ENCODE measurements around the gene ADPRM.
A peak's percentile ranks its signal among the peaks of the same experiment; 100 is the strongest.
"Not testable (repeated sequence)": the region's sequence is repeated elsewhere in the genome, so short reads cannot be mapped to it uniquely, and the experiment has no call there.

ADPRM gene

DNA sequence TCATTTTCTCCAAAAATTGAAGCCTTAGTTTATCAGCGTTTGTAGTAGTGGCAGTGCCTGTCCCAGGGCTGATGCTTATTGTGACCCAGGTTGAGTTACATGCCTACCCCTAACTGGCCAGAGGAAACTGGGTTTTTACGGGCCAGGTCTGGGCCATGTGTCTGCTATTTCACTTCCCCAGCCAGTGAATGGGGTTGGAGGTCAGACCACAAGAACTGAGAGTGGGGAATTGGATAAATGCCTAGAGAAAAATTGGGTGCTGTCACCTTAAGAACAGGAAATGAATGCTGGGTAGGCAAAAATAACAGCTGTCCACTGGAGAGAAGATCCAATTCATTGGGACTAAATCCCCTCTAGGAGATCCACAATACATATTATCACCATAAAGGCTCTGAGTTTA lies 5.2 kb downstream of the ADPRM start:
- DNase-seq = peak; percentile 8

- DNase-seq = no peak
Measured at GRCh38 chr17:10705727-10706126, 8.3 kb downstream of the ADPRM start.

DNA sequence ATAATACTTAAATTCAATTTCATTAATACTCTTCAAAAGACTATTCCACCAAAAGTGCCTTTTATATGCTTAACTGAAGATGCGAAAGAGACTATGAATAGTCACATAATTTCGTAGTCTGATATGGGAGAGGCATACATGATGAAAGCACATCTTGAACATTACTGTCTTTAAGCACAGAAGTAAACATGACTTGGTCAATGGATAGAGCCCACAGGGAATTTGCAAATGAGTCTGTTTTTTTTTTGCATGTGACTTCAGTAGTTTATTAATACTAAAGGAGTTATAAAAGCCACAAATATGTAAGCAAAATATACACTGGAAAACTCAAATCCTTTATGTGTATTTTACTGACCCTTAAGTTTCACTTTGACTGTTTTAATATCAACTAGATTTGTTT lies 15.9 kb downstream of the ADPRM start:
- DNase-seq = no peak

DNA sequence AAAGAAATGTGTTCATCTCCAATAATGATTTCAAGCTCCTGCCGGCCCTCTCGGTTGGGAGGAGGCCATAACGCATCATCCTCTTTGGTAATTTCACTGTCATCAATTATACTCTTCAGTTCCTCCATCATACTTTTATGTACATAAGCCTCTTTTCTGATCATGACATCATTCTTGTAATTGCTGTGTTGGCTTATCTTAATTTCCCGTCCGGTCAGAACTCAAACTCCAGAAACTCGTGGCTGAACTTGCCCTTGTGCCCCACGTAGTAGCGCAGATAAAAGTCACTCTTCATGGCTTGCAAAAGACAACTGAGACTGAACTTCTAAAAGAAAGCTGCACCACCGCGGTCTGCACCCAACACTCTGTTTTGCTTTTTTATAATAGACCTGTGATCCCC lies 18.8 kb downstream of the ADPRM start:
- no peak for DNase-seq

DNA sequence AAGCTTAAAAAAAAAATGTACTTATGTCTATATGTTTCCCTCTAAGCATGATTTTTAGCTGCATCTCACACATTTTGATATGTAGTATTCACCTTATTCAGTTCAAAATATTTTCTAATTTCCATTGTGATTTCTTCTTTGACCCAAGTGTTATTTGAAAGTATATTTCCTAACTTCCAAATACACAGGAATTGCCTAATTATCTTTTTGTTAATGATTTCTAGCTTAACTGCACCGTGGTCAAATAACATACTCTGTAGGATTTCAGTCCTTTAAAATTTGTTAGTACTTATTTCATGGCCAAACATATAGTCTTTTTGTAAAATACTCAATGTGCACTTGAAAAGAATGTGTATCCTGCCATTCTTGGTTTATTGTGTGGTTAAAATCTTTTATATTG lies 21.2 kb downstream of the ADPRM start:
- no peak for DNase-seq

DNA sequence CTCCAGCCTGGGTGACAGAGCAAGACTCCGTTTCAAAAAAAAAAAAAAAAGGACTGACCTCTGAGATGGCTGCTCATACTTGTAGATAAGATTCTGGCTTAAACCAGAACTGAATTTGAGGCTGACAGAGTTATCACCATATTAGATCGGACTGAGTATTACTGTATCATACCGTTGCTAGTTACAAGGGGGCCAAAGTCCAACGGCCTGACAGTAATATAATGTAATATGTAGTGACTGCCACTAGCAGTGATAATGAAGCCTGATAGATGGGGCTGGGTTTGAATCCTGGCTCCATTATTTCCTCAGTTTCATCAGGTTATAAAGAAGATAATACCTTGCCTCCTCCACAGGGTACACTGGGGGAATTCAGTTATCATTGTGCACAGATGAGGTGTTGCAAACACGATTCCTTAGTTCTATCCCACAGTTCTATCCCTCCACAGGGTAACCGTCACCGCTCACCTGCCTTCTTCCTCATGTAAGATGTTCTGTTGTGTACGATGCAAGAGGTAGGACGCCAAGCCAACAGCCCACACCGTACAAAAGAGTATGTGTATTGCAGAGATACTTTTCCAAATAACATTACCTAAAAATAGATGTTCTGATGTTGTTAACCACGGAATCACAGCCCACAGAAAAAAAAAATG lies 27.3 kb downstream of the ADPRM start:
- DNase-seq = no peak

DNA sequence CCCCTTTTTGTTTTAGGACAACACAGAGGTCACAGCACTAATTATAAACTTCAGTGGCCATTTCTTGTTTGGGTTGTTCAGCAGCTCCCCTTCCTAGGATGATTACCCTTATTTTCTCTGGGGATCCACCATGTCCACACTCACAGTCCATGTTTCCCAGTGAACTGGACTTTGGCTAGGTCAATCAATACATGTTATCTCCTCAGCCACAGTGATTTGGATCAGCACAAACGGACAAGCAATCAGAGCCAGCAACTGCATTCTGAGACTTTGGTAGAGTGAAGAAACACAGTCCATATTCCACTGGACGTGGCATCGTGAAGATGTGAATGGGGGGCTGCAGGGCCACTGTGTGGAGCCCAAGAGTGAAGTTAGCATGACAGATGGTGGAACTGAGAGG lies 27.9 kb downstream of the ADPRM start:
- no peak for DNase-seq

DNA sequence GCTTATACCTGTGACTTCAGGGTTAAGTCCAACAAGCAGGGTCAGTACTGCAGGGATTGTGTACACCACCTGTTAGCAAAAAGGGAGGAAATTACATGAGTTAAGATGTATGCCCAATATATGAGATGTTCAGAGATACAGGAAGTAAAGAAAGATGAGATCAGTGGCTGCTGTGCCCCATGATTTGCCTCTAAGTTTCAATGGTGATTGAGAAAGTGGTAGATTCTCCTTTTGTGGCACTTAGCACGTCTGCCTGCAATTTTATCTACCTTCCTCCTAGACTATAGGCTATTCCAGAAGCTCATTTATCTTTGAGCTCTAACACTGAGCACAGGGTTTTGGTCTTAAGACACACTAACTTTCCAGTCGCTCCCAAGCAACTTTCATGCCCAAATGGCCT lies 28.8 kb downstream of the ADPRM start:
- DNase-seq = no peak

- no peak for DNase-seq
Measured at GRCh38 chr17:10727192-10727591, 29.8 kb downstream of the ADPRM start.

DNA sequence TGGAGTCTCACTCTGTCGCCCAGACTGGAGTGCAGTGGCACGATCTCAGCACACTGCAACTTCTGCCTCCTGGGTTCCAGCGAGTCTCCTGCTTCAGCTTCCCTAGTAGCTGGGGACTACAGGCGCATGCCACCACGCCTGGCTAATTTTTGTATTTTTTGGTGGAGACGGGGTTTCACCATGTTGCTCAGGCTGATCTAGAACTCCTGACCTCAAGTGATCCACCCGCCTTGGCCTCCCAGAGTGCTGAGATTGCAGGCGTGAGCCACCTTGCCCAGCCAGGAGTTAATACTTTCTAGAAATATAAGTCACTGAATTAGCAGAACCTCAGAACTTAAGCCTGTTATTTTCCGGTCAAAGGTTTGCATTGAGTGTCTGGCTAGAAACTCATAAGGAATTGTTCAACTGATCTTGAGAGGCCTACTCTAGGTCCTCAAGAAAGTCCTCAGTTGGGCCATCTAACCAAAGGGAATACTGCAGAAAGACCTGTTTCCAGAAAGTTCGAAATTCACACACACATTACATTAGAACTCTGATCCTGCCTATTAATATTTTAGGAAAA lies 31.0 kb downstream of the ADPRM start:
- no peak for DNase-seq

GRCh38 chr17:10729334-10730193 lies 32.2 kb downstream of the ADPRM start, which contains the start of gene TMEM220:
Gene TMEM220, minus strand, starts transcription at chr17:10730023. Its CDS starts 172 bp downstream, at chr17:10729851.
- peak; percentile 63 for DNase-seq

GRCh38 chr17:10730247-10730646 lies 32.9 kb downstream of the ADPRM start:
- DNase-seq = not testable (repeated sequence)

DNA sequence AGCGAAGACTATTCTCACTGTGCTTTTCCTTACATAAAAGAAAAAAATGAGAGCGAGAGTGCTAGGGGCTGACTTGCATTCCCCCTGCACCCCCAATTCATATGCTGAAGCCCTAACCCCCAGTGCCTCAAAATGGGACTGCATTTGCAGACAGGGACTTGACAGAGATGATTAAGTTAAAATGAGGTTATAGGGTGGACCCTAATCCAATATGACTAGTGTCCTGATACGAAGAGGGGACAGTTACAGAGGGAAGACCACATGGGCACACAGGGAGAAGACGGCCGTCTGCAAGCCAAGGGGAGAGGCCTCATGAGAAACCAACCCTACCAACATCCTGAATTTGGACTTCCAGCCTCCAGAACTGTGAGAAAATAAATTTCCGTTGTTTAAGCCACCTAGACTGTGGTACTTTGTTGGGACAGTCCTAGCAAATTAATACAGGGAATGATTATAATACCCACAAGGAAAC lies 34.0 kb downstream of the ADPRM start:
- no peak for DNase-seq

GRCh38 chr17:10732121-10732520 lies 34.7 kb downstream of the ADPRM start:
- not testable (repeated sequence) for DNase-seq

GRCh38 chr17:10733666-10734065 lies 36.3 kb downstream of the ADPRM start:
- DNase-seq = no peak

DNA sequence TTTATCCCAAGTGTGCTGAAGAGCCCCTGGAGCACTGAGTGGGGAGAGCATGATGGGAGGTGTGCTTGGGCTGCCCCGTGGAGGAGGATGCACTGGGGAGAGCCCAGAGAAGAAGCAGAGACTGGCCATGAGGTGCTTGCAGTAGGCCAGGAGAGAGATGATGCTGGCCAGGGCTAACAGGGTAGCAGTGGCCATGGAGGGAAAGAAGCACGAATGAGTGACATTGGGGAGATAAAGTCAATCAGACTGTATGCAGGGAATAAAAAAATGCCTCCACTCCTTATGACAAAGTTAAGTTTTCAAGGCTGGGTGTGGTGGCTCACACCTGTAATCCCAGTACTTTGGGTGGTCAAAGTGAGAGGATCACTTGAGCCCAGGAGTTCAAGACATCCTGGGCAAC lies 37.9 kb downstream of the ADPRM start:
- DNase-seq = no peak

DNA sequence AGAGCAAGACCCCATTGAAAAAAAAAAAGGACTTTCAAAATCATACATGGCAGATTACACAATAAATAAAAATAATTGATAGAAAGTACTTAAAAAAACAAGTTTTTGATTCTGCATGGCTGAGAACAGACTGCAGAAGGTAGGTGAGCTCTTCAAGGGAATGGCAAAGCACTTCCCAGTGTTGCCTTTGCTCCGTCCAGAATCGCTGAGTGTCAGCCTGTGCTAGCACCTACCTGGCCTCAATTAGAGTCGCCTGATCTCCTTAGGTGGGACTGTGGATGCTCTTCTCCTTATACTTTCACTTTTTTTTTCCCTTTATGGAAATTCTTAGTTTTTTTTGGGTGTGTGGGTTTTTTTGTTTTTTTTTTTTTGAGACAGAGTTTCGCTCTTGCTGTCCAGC lies 38.4 kb downstream of the ADPRM start:
- no peak for DNase-seq

DNA sequence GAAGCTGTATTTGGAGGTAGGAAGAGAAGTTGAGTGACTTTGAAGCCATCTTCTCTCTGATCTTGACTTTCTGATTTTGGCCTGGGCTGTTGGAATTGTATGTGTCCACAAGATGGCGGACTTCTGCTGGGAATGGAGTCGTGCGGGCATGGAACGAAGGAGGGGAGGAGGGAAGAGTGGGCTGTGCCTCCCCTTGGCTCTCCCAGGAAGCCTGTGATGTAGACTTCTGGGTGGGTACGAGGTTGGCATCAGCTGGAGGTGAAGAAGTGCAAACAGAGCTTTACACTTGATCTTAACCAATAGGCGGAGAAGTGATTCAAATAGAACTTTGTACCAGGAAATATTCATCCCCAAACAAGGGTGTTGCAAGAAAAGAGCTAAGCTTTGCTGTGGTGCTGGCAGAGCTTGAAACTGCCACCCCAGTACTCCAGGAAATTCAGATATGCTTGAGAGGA lies 39.8 kb downstream of the ADPRM start:
- DNase-seq = peak; percentile 57

DNA sequence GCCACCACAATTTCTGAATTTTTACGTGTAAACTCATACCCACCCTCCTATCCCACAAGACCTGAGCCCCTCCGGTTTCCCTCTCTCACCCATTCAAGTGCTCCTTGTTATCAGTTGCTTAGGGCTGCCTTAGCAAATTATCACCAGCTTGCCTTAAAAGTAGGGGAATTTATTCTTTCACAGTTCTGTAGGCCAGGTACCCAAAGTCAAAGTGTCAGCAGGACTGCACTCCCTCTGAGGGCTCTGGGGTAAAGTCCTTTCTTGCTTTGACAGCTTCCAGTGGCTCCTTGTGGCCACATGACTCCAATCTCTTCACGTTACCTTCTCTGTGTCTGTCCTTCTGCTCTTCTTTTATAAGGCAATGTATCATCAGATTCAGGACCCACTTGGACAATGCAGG lies 40.3 kb downstream of the ADPRM start:
- no peak for DNase-seq

DNA sequence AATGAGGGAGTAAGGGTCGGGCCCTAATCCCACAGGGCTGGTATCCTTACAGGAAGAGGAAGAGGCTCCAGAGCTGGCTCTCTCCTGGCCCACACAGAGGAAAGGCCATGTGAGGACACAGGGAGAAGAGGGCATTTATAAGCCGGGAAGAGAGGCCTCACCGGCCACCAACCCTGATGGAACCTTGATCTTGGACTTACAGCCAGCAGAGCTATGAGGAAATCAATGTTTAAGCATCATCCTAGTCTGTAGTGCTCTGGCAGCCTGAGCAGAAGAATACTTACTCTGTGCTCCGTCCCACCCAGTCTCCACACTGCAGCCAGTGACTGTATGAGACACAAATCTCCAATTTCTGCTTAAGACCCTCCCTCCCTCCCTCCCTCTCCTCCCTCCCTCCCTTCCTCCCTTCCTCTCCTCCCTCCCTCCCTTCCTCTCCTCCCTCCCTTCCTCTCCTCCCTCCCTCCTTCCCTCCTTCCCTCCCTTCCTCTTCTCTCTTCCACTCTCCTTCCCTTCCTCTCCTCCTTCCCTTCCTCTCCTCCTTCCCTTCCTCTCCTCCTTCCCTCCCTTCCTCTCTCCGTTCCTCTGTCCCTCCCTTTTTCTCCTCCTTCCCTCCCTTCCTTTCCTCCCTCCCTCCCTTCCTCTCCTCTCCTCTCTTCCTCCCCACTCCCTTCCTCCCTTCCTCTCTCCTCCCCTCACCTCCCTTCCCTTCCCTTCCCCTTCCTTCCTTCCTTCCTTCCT lies 41.3 kb downstream of the ADPRM start:
- DNase-seq = no peak

- DNase-seq = no peak
Measured at GRCh38 chr17:10739386-10739785, 42.0 kb downstream of the ADPRM start.

GRCh38 chr17:10741416-10742135 lies 44.2 kb downstream of the ADPRM start:
- DNase-seq = no peak
